B cell (primary cell): ENCODE measurements around the gene HABP2. TPM values are rescaled to one million over a fixed set of nuclear protein-coding genes. Genes with fewer than 3 reads are reported as not detected.

ENCODE experiments used
- ATAC-seq: fragments of 200-7000 bp; cut with Tn5 transposase; one replicate; pipeline ENCODE4 v1.10.0; 2021; ENCODE audit warnings: low read depth, mild to moderate bottlenecking, moderate number of reproducible peaks, moderate library complexity
- CTCF ChIA-PET: fragments of 350-600 bp; sonication (Branson Sonifier 250); formaldehyde crosslinking; loops from one replicate; lab custom pipeline; 2021; ENCODE audit warnings: antibody characterized with exemption, inconsistent platforms; lab: Charles Lee
- POLR2A ChIA-PET: fragments of 350-600 bp; sonication (Branson Sonifier 250); formaldehyde crosslinking; loops from one replicate; lab custom pipeline; 2021; ENCODE audit warnings: antibody characterized with exemption; lab: Charles Lee
- DNase-seq: peaks from one replicate; pipeline ENCODE4 v3.0.0; 2013
- H2AFZ ChIP-seq: 2 replicates; pipeline ENCODE4 v1.6.1; 2012; ENCODE audit warnings: mild to moderate bottlenecking, low read depth, low read length; ENCODE audit not compliant: insufficient read depth, poor library complexity, severe bottlenecking
- H3K27ac ChIP-seq, 2 donors: 1 replicate in 1 of 2; 2 replicates in 1 of 2; pipeline ENCODE4 v1.5.1; 2012 to 2013; ENCODE audit warnings: low read length in 2 of 2, mild to moderate bottlenecking in 2 of 2, moderate library complexity in 1 of 2
- H3K27me3 ChIP-seq, 4 experiments: fragments of 200-600 bp in 1 of 4; sonication (generic) in 1 of 4; replicated peaks in 1 of 4; 1 replicate in 2 of 4; 2 replicates in 2 of 4; pipeline versions ENCODE4 v1.6.1 to v1.7.0; 2013 to 2016; ENCODE audit warnings: low read length in 3 of 4, mild to moderate bottlenecking in 2 of 4, mixed read lengths in 1 of 4, moderate library complexity in 1 of 4; ENCODE audit not compliant: insufficient read depth in 4 of 4, control insufficient read depth in 3 of 4; ENCODE audit errors: control extremely low read depth in 1 of 4
- H3K36me3 ChIP-seq, 2 experiments: replicated peaks in 1 of 2; 1 replicate in 1 of 2; 2 replicates in 1 of 2; pipeline versions ENCODE4 v1.6.1 to v1.7.1; 2013; ENCODE audit warnings: low read length in 1 of 2; ENCODE audit not compliant: insufficient read depth in 2 of 2, control insufficient read depth in 1 of 2; ENCODE audit errors: control extremely low read depth in 1 of 2, extremely low read depth in 1 of 2
- H3K4me1 ChIP-seq, 2 donors: fragments of 200-600 bp in 1 of 2; sonication (generic) in 1 of 2; 1 replicate in 1 of 2; 2 replicates in 1 of 2; pipeline versions ENCODE4 v1.5.1 to v1.6.1; 2013 to 2017; ENCODE audit warnings: low read length in 2 of 2; ENCODE audit not compliant: control insufficient read depth in 2 of 2, insufficient read depth in 2 of 2
- H3K4me2 ChIP-seq: replicated peaks from 2 replicates; pipeline ENCODE3; 2012; ENCODE audit warnings: mild to moderate bottlenecking, low read depth, low read length; ENCODE audit not compliant: poor library complexity, severe bottlenecking
- H3K4me3 ChIP-seq, 5 experiments: fragments of 200-600 bp in 1 of 5; sonication (generic) in 1 of 5; 1 replicate in 3 of 5; 2 replicates in 2 of 5; pipeline versions ENCODE4 v1.5.1 to v1.7.0; 2011 to 2016; ENCODE audit warnings: low read length in 4 of 5, mild to moderate bottlenecking in 4 of 5, low read depth in 2 of 5, control low read depth in 1 of 5, moderate library complexity in 1 of 5; ENCODE audit not compliant: insufficient read depth in 1 of 5; ENCODE audit errors: control extremely low read depth in 1 of 5, extremely low read depth in 1 of 5
- H3K79me2 ChIP-seq: fragments of 200-600 bp; sonication (generic); one replicate; pipeline ENCODE4 v1.6.0; 2016; ENCODE audit warnings: low read length; ENCODE audit not compliant: control insufficient read depth, insufficient read depth
- H3K9ac ChIP-seq: fragments of 200-600 bp; sonication (generic); 2 replicates; pipeline ENCODE4 v1.6.1; 2017; ENCODE audit warnings: mild to moderate bottlenecking, low read length, moderate library complexity
- H3K9me3 ChIP-seq, 3 donors: one replicate each; pipeline versions ENCODE4 v1.6.1 to v1.7.1; 2013; ENCODE audit warnings: low read length in 2 of 3; ENCODE audit not compliant: control insufficient read depth in 2 of 3, insufficient read depth in 1 of 3; ENCODE audit errors: control extremely low read depth in 1 of 3
- H4K20me1 ChIP-seq: 2 replicates; pipeline ENCODE4 v1.6.0; 2012; ENCODE audit warnings: mild to moderate bottlenecking, low read length; ENCODE audit not compliant: insufficient read depth, control insufficient read depth, poor library complexity, severe bottlenecking
- H3K27ac Mint-ChIP-seq: one replicate; pipeline ENCODE4 v1.8.0; 2021; ENCODE audit warnings: mixed read lengths
- H3K27me3 Mint-ChIP-seq: one replicate; pipeline ENCODE4 v1.8.0; 2021; ENCODE audit warnings: mixed read lengths
- H3K4me1 Mint-ChIP-seq: one replicate; pipeline ENCODE4 v1.8.0; 2021; ENCODE audit warnings: mixed read lengths
- H3K4me3 Mint-ChIP-seq: one replicate; pipeline ENCODE4 v1.8.0; 2021; ENCODE audit warnings: mixed read lengths
- H3K9me3 Mint-ChIP-seq: one replicate; pipeline ENCODE4 v1.8.0; 2022; ENCODE audit warnings: mixed read lengths; ENCODE audit not compliant: insufficient read depth
- CTCF ChIP-seq: fragments of 200-600 bp; IDR thresholded peaks from one replicate; pipeline ENCODE4 v1.8.0; 2022; ENCODE audit warnings: antibody characterized with exemption, mild to moderate bottlenecking
- EZH2 ChIP-seq: IDR thresholded peaks from 2 replicates; pipeline ENCODE4 v1.6.1; 2012; ENCODE audit warnings: borderline replicate concordance, low read depth, mild to moderate bottlenecking, moderate library complexity, low read length; ENCODE audit not compliant: insufficient read depth, poor library complexity, severe bottlenecking
- WGBS: methylation state at CpG from one replicate; pipeline ENCODE4 v1.1.5; 2013; ENCODE audit warnings: missing lambda C conversion rate; ENCODE audit not compliant: insufficient coverage; 5-methylcytosine and 5-hydroxymethylcytosine counted together
- intact Hi-C: fragments of 100-400 bp; cut with micrococcal nuclease; formaldehyde crosslinking; loops from one replicate; pipeline ENCODE4 v1.10.0; 2022
- polyA plus RNA-seq: library from polyadenylated mRNA; depleted of rRNA; stranded (reverse); fragments of >200 nt; gene quantifications from 2 replicates; pipeline ENCODE4 v1.2.3, GENCODE V29; 2012
- total RNA-seq, 2 donors: library from RNA; stranded (reverse); fragments of 120-200 nt in 1 of 2; gene quantifications; 1 replicate in 1 of 2; 2 replicates in 1 of 2; pipeline versions ENCODE4 v1.2.3 to v1.2.4, GENCODE V29; 2013 to 2022

The HABP2 gene
- total and polyA plus RNA-seq, 2 donors (not counting 1 experiment from before 2014, with no cell fraction given), result not detected

- H3K9me3 Mint-ChIP-seq, result peaks cover 9% of the 10 kb centered on the region
- Histone ChIP-seq H3K4me3 (no peak overlapping the region), H4K20me1 (no peaks in the 10 kb centered on the region), H3K9me3 (peaks cover 4 to 14% (median 7%) of the 10 kb centered on the region in 3 donors), H3K27me3 (peaks cover 0 to 3% (median 0%) of the 10 kb centered on the region in 4 experiments), H3K4me2 (no peak overlapping the region), H3K79me2 (no peaks in the 10 kb centered on the region), H3K4me1 (no peaks in the 10 kb centered on the region), H3K9ac (no peak overlapping the region), H2AFZ (no peak overlapping the region), H3K36me3 (no peaks in the 10 kb centered on the region), H3K27ac (no peak overlapping the region)
- H3K27ac Mint-ChIP-seq, result no peak overlapping the region
- H3K4me1 Mint-ChIP-seq, result no peaks in the 10 kb centered on the region
- POLR2A ChIA-PET, result no interaction called here
- no peak overlapping the region for H3K4me3 Mint-ChIP-seq
- CTCF ChIA-PET, result no interaction called here
- intact Hi-C loops, result no loop called here
- peaks cover 14% of the 10 kb centered on the region for H3K27me3 Mint-ChIP-seq
- no peak for TF ChIP-seq EZH2
- TF ChIP-seq CTCF, result no peak
- WGBS, result no CpG with 5 or more reads among the region's 5 CpGs
- ATAC-seq (no peak), DNase-seq (no peak)
These were observed 37.3 kb upstream of the HABP2 start for GRCh38 chr10:113515601-113516000.

GRCh38 chr10:113516061-113516460, 36.8 kb upstream of the HABP2 start:
- no peaks in the 10 kb centered on the region for H3K4me1 Mint-ChIP-seq
- no peak overlapping the region for H3K4me3 ChIP-seq
- no peak overlapping the region for H3K27ac Mint-ChIP-seq
- DNase-seq (no peak), ATAC-seq (no peak)
- H3K9me3 ChIP-seq, result peaks cover 4 to 14% (median 7%) of the 10 kb centered on the region in 3 donors
- peaks cover 0 to 3% (median 0%) of the 10 kb centered on the region in 4 experiments for H3K27me3 ChIP-seq
- H3K79me2 ChIP-seq, result no peaks in the 10 kb centered on the region
- H3K4me3 Mint-ChIP-seq, result no peak overlapping the region
- H3K9ac ChIP-seq, result no peak overlapping the region
- intact Hi-C loops, result no loop called here
- H2AFZ ChIP-seq, result no peak overlapping the region
- H4K20me1 ChIP-seq, result no peaks in the 10 kb centered on the region
- no peak for TF ChIP-seq CTCF
- TF ChIP-seq EZH2, result no peak
- ChIA-PET POLR2A (no interaction called here), CTCF (no interaction called here)
- no peak overlapping the region for H3K27ac ChIP-seq
- peaks cover 14% of the 10 kb centered on the region for H3K27me3 Mint-ChIP-seq
- no peaks in the 10 kb centered on the region for H3K4me1 ChIP-seq
- H3K9me3 Mint-ChIP-seq, result peaks cover 9% of the 10 kb centered on the region
- no peaks in the 10 kb centered on the region for H3K36me3 ChIP-seq
- no peak overlapping the region for H3K4me2 ChIP-seq
- WGBS, result 94% methylated on average over 3 of the region's 3 CpGs
